ENCODE data around the gene ENPP1.

The ENPP1 gene

DNA sequence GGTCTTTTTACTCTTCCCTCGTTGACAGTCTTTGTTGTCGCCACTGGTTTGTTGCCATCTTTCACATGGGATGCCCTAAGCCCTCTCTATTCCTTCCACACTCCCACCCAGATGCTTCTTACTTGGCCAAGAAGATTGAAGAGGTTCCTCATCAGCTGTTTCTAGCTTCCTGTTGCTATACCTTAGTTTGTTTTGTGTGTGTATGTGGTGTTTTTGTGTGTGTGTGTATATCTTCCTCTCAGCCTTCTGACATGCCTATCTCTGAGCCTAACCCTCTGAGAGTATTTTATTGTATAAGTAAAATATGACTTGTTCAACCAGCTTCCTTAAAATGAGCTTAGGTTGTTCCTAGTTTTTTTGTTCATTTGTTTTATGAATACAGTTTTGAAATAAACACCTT, 35.9 kb downstream of the ENPP1 start:
- H3K79me2 ChIP-seq (ENCODE audit: insufficient read depth, low read length): no peaks in the 10 kb centered on the region
- TF ChIP-seq, protein P1, sequence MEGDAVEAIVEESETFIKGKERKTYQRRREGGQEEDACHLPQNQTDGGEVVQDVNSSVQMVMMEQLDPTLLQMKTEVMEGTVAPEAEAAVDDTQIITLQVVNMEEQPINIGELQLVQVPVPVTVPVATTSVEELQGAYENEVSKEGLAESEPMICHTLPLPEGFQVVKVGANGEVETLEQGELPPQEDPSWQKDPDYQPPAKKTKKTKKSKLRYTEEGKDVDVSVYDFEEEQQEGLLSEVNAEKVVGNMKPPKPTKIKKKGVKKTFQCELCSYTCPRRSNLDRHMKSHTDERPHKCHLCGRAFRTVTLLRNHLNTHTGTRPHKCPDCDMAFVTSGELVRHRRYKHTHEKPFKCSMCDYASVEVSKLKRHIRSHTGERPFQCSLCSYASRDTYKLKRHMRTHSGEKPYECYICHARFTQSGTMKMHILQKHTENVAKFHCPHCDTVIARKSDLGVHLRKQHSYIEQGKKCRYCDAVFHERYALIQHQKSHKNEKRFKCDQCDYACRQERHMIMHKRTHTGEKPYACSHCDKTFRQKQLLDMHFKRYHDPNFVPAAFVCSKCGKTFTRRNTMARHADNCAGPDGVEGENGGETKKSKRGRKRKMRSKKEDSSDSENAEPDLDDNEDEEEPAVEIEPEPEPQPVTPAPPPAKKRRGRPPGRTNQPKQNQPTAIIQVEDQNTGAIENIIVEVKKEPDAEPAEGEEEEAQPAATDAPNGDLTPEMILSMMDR (IDR thresholded peaks at IDR 0.05; ENCODE audit: insufficient read depth, low read length, poor library complexity, severe bottlenecking): no peak
- no peak for TF ChIP-seq EZH2phosphoT487 (conservative IDR thresholded peaks at IDR 0.05; ENCODE audit: low read length)
- no peak overlapping the region for H3K4me2 ChIP-seq (ENCODE audit: low read depth, low read length, poor library complexity, severe bottlenecking)

DNA sequence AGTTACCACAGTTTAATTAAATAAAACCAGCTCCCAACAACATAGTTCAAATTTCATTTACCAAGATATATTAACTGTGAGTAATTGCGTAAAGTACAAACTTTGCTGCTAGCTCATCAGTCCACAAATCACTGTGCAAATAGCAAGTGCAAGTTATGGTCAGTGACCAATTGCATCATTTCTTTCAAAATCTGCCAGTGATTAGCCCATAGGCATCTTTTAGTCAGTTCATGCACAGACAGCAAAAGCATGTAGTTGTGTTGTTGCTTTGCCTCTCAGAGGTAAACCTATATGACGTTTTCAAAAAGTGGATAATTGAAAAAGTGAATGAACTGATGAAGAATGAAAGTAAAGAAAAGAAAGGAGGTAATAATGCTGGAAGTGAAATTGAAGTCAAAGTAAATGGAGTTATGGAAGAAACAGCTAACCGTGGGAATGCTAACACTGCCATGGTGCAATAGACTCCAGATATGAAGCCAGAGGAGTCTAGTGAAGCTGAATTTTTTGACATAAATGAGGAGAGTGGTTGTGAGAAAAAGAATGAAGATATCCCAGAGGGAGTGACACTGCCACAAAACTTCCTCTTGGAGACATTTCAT, 36.5 kb downstream of the ENPP1 start:
- Histone ChIP-seq H3K36me3 (ENCODE audit: low read length) (no peaks in the 10 kb centered on the region), H3K4me3 (ENCODE audit: insufficient read depth, low read length, poor library complexity, severe bottlenecking) (no peak overlapping the region), H2AFZ (ENCODE audit: low read depth, low read length, severe bottlenecking) (no peak overlapping the region), H3K9me2 (replicated peaks; ENCODE audit: insufficient read depth, low read length) (no peaks in the 10 kb centered on the region), H3K9me3 (ENCODE audit: insufficient read depth, low read length) (no peaks in the 10 kb centered on the region), H3K9ac (ENCODE audit: low read length) (no peak overlapping the region), H3K27me3 (ENCODE audit: low read length) (no peaks in the 10 kb centered on the region), H3K27ac (ENCODE audit: low read depth, low read length) (no peak overlapping the region), H3K4me2 (ENCODE audit: low read depth, low read length, poor library complexity, severe bottlenecking) (no peak overlapping the region), H3F3A (ENCODE audit: insufficient read depth) (no peaks in the 10 kb centered on the region), H3K79me2 (ENCODE audit: insufficient read depth, low read length) (no peaks in the 10 kb centered on the region), H4K20me1 (ENCODE audit: low read depth, low read length) (no peaks in the 10 kb centered on the region)
- no peak for TF ChIP-seq EZH2phosphoT487 (conservative IDR thresholded peaks at IDR 0.05; ENCODE audit: low read length)
- TF ChIP-seq, protein P1 (IDR thresholded peaks at IDR 0.05; ENCODE audit: insufficient read depth, low read length, poor library complexity, severe bottlenecking): no peak

More for the DNA sequence above, 35.9 kb downstream of the ENPP1 start:
- Histone ChIP-seq H3K9ac (ENCODE audit: low read length) (no peak overlapping the region), H3K27ac (ENCODE audit: low read depth, low read length) (no peak overlapping the region), H3K4me3 (ENCODE audit: insufficient read depth, low read length, poor library complexity, severe bottlenecking) (no peak overlapping the region), H4K20me1 (ENCODE audit: low read depth, low read length) (no peaks in the 10 kb centered on the region), H3K9me3 (ENCODE audit: insufficient read depth, low read length) (no peaks in the 10 kb centered on the region), H2AFZ (ENCODE audit: low read depth, low read length, severe bottlenecking) (no peak overlapping the region), H3K27me3 (ENCODE audit: low read length) (no peaks in the 10 kb centered on the region), H3K36me3 (ENCODE audit: low read length) (no peaks in the 10 kb centered on the region), H3F3A (ENCODE audit: insufficient read depth) (no peaks in the 10 kb centered on the region), H3K9me2 (replicated peaks; ENCODE audit: insufficient read depth, low read length) (no peaks in the 10 kb centered on the region)

DNA sequence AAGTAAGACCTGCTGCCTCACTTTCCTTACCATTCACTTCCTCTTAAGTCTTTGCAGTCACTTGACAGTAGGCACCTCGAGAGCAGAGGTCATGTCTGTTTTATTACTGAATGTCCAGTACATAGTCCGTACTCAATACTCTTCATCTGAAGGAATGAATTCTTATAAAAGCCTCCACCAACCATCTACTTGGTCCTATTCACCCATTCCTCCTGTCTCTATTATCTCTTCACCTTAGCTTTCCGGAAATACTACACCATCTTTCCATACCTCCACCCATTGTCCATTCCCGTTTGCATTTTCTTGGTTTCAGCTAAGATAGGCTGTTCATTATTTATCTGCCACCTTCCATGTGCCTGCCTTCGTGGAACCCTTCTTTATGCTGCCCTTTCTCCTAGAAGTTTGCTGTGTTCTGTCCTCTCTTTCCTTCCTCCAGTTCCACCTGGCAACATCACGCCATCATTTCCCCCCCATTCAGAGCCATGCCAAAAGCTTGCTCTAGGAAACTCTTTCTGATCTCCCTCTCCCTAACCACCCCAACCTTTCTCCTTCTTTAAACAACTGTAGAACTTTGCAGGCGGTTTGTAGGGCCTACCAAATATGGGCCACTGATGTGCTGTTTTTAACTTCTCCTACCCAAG, 38.3 kb downstream of the ENPP1 start:
- TF ChIP-seq EZH2phosphoT487 (conservative IDR thresholded peaks at IDR 0.05; ENCODE audit: low read length): no peak
- TF ChIP-seq, protein P1 (IDR thresholded peaks at IDR 0.05; ENCODE audit: insufficient read depth, low read length, poor library complexity, severe bottlenecking): no peak
- H3K4me3 ChIP-seq (ENCODE audit: insufficient read depth, low read length, poor library complexity, severe bottlenecking): no peak overlapping the region
- no peaks in the 10 kb centered on the region for H3F3A ChIP-seq (ENCODE audit: insufficient read depth)
- no peak overlapping the region for H3K4me2 ChIP-seq (ENCODE audit: low read depth, low read length, poor library complexity, severe bottlenecking)
- H2AFZ ChIP-seq (ENCODE audit: low read depth, low read length, severe bottlenecking): no peak overlapping the region
- no peaks in the 10 kb centered on the region for H3K79me2 ChIP-seq (ENCODE audit: insufficient read depth, low read length)
- no peaks in the 10 kb centered on the region for H3K27me3 ChIP-seq (ENCODE audit: low read length)
- no peak overlapping the region for H3K27ac ChIP-seq (ENCODE audit: low read depth, low read length)
- H4K20me1 ChIP-seq (ENCODE audit: low read depth, low read length): no peaks in the 10 kb centered on the region
- H3K9ac ChIP-seq (ENCODE audit: low read length): no peak overlapping the region
- H3K9me2 ChIP-seq (replicated peaks; ENCODE audit: insufficient read depth, low read length): no peaks in the 10 kb centered on the region
- H3K36me3 ChIP-seq (ENCODE audit: low read length): no peaks in the 10 kb centered on the region
- no peaks in the 10 kb centered on the region for H3K9me3 ChIP-seq (ENCODE audit: insufficient read depth, low read length)
